GM18526 (cell line): Measurements from ENCODE around the gene AGAP1.

Experiments used
- POLR2A ChIP-seq: IDR thresholded peaks from 3 replicates; pipeline ENCODE4 v1.6.1; 2011; ENCODE audit not compliant: insufficient read length; ENCODE audit errors: extremely low read depth

The AGAP1 gene

GRCh38 chr2:235542733-235543127 lies 48.9 kb downstream of the AGAP1 start:
- no peak for TF ChIP-seq POLR2A

- TF ChIP-seq POLR2A: no peak
These were observed 49.4 kb downstream of the AGAP1 start for GRCh38 chr2:235543128-235543750.

- no peak for TF ChIP-seq POLR2A
These were observed 50.2 kb downstream of the AGAP1 start for GRCh38 chr2:235543851-235544688.

- no peak for TF ChIP-seq POLR2A
These were observed 50.8 kb downstream of the AGAP1 start for GRCh38 chr2:235544689-235544969.

GRCh38 chr2:235545339-235546150 lies 51.7 kb downstream of the AGAP1 start:
- TF ChIP-seq POLR2A: no peak

GRCh38 chr2:235546151-235546435 lies 52.2 kb downstream of the AGAP1 start:
- no peak for TF ChIP-seq POLR2A

- TF ChIP-seq POLR2A: no peak
These were observed 52.6 kb downstream of the AGAP1 start for GRCh38 chr2:235546436-235546835.

GRCh38 chr2:235549735-235550377 lies 56.0 kb downstream of the AGAP1 start:
- no peak for TF ChIP-seq POLR2A

- no peak for TF ChIP-seq POLR2A
These were observed 56.5 kb downstream of the AGAP1 start for GRCh38 chr2:235550378-235550760.

- TF ChIP-seq POLR2A: no peak
These were observed 57.1 kb downstream of the AGAP1 start for GRCh38 chr2:235550946-235551345.

- TF ChIP-seq POLR2A: no peak
These were observed 58.1 kb downstream of the AGAP1 start for GRCh38 chr2:235551965-235552364.

- no peak for TF ChIP-seq POLR2A
These were observed 58.8 kb downstream of the AGAP1 start for GRCh38 chr2:235552671-235553070.

GRCh38 chr2:235553291-235553690 lies 59.4 kb downstream of the AGAP1 start:
- no peak for TF ChIP-seq POLR2A

- TF ChIP-seq POLR2A: no peak
These were observed 59.9 kb downstream of the AGAP1 start for GRCh38 chr2:235553696-235554100.

GRCh38 chr2:235554385-235554784 lies 60.5 kb downstream of the AGAP1 start:
- no peak for TF ChIP-seq POLR2A

GRCh38 chr2:235554936-235555335 lies 61.1 kb downstream of the AGAP1 start:
- TF ChIP-seq POLR2A: no peak
